GM12878 (cell line): ENCODE results near the gene ATXN7L1. TPM values are rescaled to one million over a fixed set of nuclear protein-coding genes. Genes with fewer than 3 reads are reported as not detected.

Experiments
- ATAC-seq: fragments of 200-7000 bp; cut with Tn5 transposase; 3 replicates; pipeline ENCODE4 v1.9.1; 2020; ENCODE audit warnings: mild to moderate bottlenecking, moderate library complexity
- BruUV-seq: library from RNA; stranded (reverse); fragments of 400-500 nt; replicated peaks from 2 replicates; lab custom pipeline; 2021; lab: Mats Ljungman, UMichigan
- CTCF ChIA-PET: fragments of 300-600 bp; sonication (Branson Sonifier 250); formaldehyde crosslinking; extraction: SDS; loops from one replicate; lab custom pipeline; 2021; ENCODE audit warnings: inconsistent platforms; lab: Yijun Ruan, JAX
- POLR2A ChIA-PET: fragments of 350-600 bp; formaldehyde crosslinking; extraction: SDS; loops from one replicate; lab custom pipeline; 2021; ENCODE audit warnings: inconsistent platforms; lab: Charles Lee
- RAD21 ChIA-PET: fragments of 300-600 bp; sonication (Branson Sonifier 250); formaldehyde crosslinking; loops from one replicate; lab custom pipeline; 2023; ENCODE audit warnings: antibody characterized with exemption; ENCODE audit not compliant: unreplicated experiment; lab: Charles Lee
- SMC1A ChIA-PET: fragments of 300-600 bp; sonication (Branson Sonifier 250); formaldehyde crosslinking; loops from one replicate; lab custom pipeline; 2023; ENCODE audit not compliant: unreplicated experiment, uncharacterized antibody; lab: Charles Lee
- DNase-seq: peaks from one replicate; pipeline ENCODE4 v3.0.0-alpha.2; 2011; ENCODE audit warnings: low read depth, low spot score
- FAIRE-seq: peaks from 3 replicates; lab custom pipeline; 2011; peaks lifted over from hg19 to GRCh38; lab: Jason Lieb, UNC
- H2AFZ ChIP-seq: 2 replicates; pipeline ENCODE4 v1.6.0; 2011; ENCODE audit warnings: low read depth, low read length, control low read depth; ENCODE audit not compliant: control insufficient read depth
- H3K27ac ChIP-seq: 2 replicates; pipeline ENCODE4 v1.5.1; 2011; ENCODE audit warnings: control low read depth; ENCODE audit not compliant: control insufficient read depth, insufficient read depth
- H3K27me3 ChIP-seq, 2 experiments: replicated peaks in 1 of 2; 2 replicates each; pipeline versions ENCODE4 v1.6.0 to v1.6.1; 2011; ENCODE audit warnings: low read length in 1 of 2; ENCODE audit not compliant: control insufficient read depth in 2 of 2, insufficient read depth in 2 of 2
- H3K36me3 ChIP-seq, 2 experiments: 2 replicates each; pipeline ENCODE4 v1.5.1; 2011; ENCODE audit warnings: low read length in 1 of 2; ENCODE audit not compliant: control insufficient read depth in 2 of 2, insufficient read depth in 2 of 2
- H3K4me1 ChIP-seq: 2 replicates; pipeline ENCODE4 v1.6.1; 2011; ENCODE audit warnings: mild to moderate bottlenecking, low read length, moderate library complexity, mixed read lengths; ENCODE audit not compliant: control insufficient read depth, insufficient read depth
- H3K4me2 ChIP-seq: 2 replicates; pipeline ENCODE4 v1.6.0; 2011; ENCODE audit warnings: control low read depth; ENCODE audit not compliant: control insufficient read depth, insufficient read depth
- H3K4me3 ChIP-seq: fragments of 200-600 bp; sonication (generic); 2 replicates; pipeline ENCODE4 v1.5.1; 2016
- H3K79me2 ChIP-seq: 2 replicates; pipeline ENCODE4 v1.6.0; 2011; ENCODE audit warnings: low read length; ENCODE audit not compliant: control insufficient read depth, insufficient read depth
- H3K9ac ChIP-seq: 2 replicates; pipeline ENCODE4 v1.8.0; 2011; ENCODE audit warnings: low read length, control low read depth, mixed read lengths; ENCODE audit not compliant: control insufficient read depth, insufficient read depth
- H3K9me3 ChIP-seq: replicated peaks from 3 replicates; pipeline ENCODE4 v1.5.1; 2011; ENCODE audit warnings: mild to moderate bottlenecking, low read length; ENCODE audit not compliant: control insufficient read depth, insufficient read depth
- H4K20me1 ChIP-seq: 2 replicates; pipeline ENCODE4 v1.6.0; 2011; ENCODE audit not compliant: control insufficient read depth, insufficient read depth
- CTCF ChIP-seq, 3 experiments: IDR thresholded peaks in 2 of 3; conservative IDR thresholded peaks in 1 of 3; 2 replicates each; pipeline ENCODE4 v1.5.1; 2011; ENCODE audit warnings: low read depth in 3 of 3, low read length in 3 of 3, mild to moderate bottlenecking in 3 of 3, control low read depth in 2 of 3, moderate library complexity in 2 of 3, inconsistent platforms in 1 of 3, mixed read lengths in 1 of 3; ENCODE audit not compliant: control insufficient read depth in 2 of 3, insufficient read depth in 1 of 3; ENCODE audit errors: extremely low read depth in 1 of 3
- ETV6 ChIP-seq, 2 experiments: fragments of 450-650 bp in 1 of 2; IDR thresholded peaks in 1 of 2; conservative IDR thresholded peaks in 1 of 2; 2 replicates each; pipeline ENCODE4 v1.6.1; 2014; ENCODE audit warnings: antibody characterized with exemption in 1 of 2, borderline replicate concordance in 1 of 2, low read depth in 1 of 2, mild to moderate bottlenecking in 1 of 2, moderate library complexity in 1 of 2
- HDAC2 ChIP-seq: fragments of 200-600 bp; sonication (generic); IDR thresholded peaks from 2 replicates; pipeline ENCODE4 v1.6.1; 2017
- IRF3 ChIP-seq: fragments of 450-650 bp; IDR thresholded peaks from 2 replicates; pipeline ENCODE4 v1.6.1; 2014; ENCODE audit warnings: mild to moderate bottlenecking
- IRF4 ChIP-seq: IDR thresholded peaks from 2 replicates; pipeline ENCODE4 v1.6.1; 2011; ENCODE audit warnings: low read depth, low read length
- MEF2B ChIP-seq: fragments of 450-650 bp; IDR thresholded peaks from 2 replicates; pipeline ENCODE4 v1.6.1; 2018; ENCODE audit warnings: mild to moderate bottlenecking, moderate library complexity; ENCODE audit not compliant: partially characterized antibody, poor library complexity, severe bottlenecking
- MXI1 ChIP-seq: fragments of 150-350 bp; IDR thresholded peaks from 2 replicates; pipeline ENCODE4 v1.6.1; 2011; ENCODE audit warnings: low read depth, mild to moderate bottlenecking, inconsistent platforms, low read length, improper control_type of control experiment
- NRF1 ChIP-seq: conservative IDR thresholded peaks from 2 replicates; pipeline ENCODE4 v1.6.1; 2011; ENCODE audit warnings: mild to moderate bottlenecking, low read depth, low read length, improper control_type of control experiment
- PAX5 ChIP-seq: IDR thresholded peaks from 2 replicates; pipeline ENCODE4 v1.6.1; 2011; ENCODE audit warnings: low read depth, low read length, borderline replicate concordance
- RFX5 ChIP-seq: IDR thresholded peaks from 2 replicates; pipeline ENCODE4 v1.6.1; 2011; ENCODE audit warnings: low read depth, low read length, improper control_type of control experiment
- SMAD1 ChIP-seq: fragments of 450-650 bp; IDR thresholded peaks from 2 replicates; pipeline ENCODE4 v1.6.1; 2018; ENCODE audit warnings: mild to moderate bottlenecking, low read depth; ENCODE audit not compliant: partially characterized antibody
- SMARCA5 ChIP-seq: fragments of 450-650 bp; IDR thresholded peaks from 2 replicates; pipeline ENCODE4 v1.6.1; 2017; ENCODE audit warnings: mild to moderate bottlenecking
- SMC3 ChIP-seq: IDR thresholded peaks from 2 replicates; pipeline ENCODE4 v1.6.1; 2011; ENCODE audit warnings: low read length, improper control_type of control experiment, borderline replicate concordance
- STAT3 ChIP-seq: IDR thresholded peaks from 2 replicates; pipeline ENCODE4 v1.6.1; 2011; ENCODE audit warnings: low read depth, low read length, improper control_type of control experiment
- TBL1XR1 ChIP-seq: IDR thresholded peaks from 2 replicates; pipeline ENCODE4 v1.6.1; 2012; ENCODE audit warnings: low read depth, low read length, improper control_type of control experiment
- ZBTB11 ChIP-seq: fragments of 450-650 bp; formaldehyde crosslinking; IDR thresholded peaks from 2 replicates; pipeline ENCODE4 v1.5.0; 2022; ENCODE audit warnings: mild to moderate bottlenecking, missing genetic modification characterization
- WGBS: methylation state at CpG from one replicate; pipeline ENCODE4 v1.1.6; 2016; ENCODE audit warnings: low lambda C conversion rate; ENCODE audit not compliant: insufficient replicate concordance, insufficient coverage; ENCODE audit errors: missing lambda C conversion rate; 5-methylcytosine and 5-hydroxymethylcytosine counted together
- in situ Hi-C: fragments of 300-500 bp; cut with MboI; formaldehyde crosslinking; loops from 9 replicates; pipeline ENCODE4 v1.14.3; 2018; ENCODE audit warnings: mixed read lengths
- intact Hi-C: fragments of 100-400 bp; cut with micrococcal nuclease; formaldehyde crosslinking; loops from one replicate; pipeline ENCODE4 v1.14.2; 2022; ENCODE audit not compliant: unreplicated experiment
- polyA plus RNA-seq, 11 experiments: library from polyadenylated mRNA; depleted of rRNA in 4 of 11; unstranded in 6 of 11; stranded (reverse) in 5 of 11; fragments of >200 nt; fragmentation: Nextera tagmentation in 4 of 11; fragmentation: Illumina TruSeq in 1 of 11; extraction: Ambion mirVana in 4 of 11; extraction: Trizol in 1 of 11; gene quantifications; 1 replicate in 1 of 11; 2 replicates in 10 of 11; pipeline versions ENCODE4 v1.2.1 to v1.2.3, GENCODE V29; 2011 to 2016; ENCODE audit warnings: inconsistent platforms in 2 of 11, missing spikeins in 2 of 11, low read depth in 1 of 11
- total RNA-seq, 4 experiments: library from RNA; depleted of rRNA in 3 of 4; stranded (reverse); fragments of >200 nt in 3 of 4; fragmentation: Illumina TruSeq in 1 of 4; extraction: Trizol in 1 of 4; gene quantifications; 2 replicates each; pipeline versions ENCODE4 v1.2.1 to v1.2.3, GENCODE V29; 2013 to 2021

The ATXN7L1 gene
- total and polyA plus RNA-seq, 10 of the 15 experiments (the other 5 are each of a cell fraction or from before 2014, with no cell fraction given) = 0.40 to 2.9 (median 1.2) TPM

- TF ChIP-seq SMC3 (no peak), SMARCA5 (no peak), PAX5 (no peak), STAT3 (no peak), IRF4 (no peak), ZBTB11 (CRISPR knock-in tag) (no peak)
- TF ChIP-seq, all 136 proteins: peak for 0
Observed at GRCh38 chr7:105666324-105666723, 210.1 kb downstream of the ATXN7L1 start (continued).

- Histone ChIP-seq H3K4me3 (no peak overlapping the region), H3K36me3 (no peaks in the 10 kb centered on the region), H3K9me3 (no peaks in the 10 kb centered on the region), H3K27ac (no peak overlapping the region), H4K20me1 (no peaks in the 10 kb centered on the region), H2AFZ (no peak overlapping the region), H3K79me2 (no peaks in the 10 kb centered on the region), H3K9ac (no peak overlapping the region), H3K4me1 (no peaks in the 10 kb centered on the region), H3K4me2 (no peak overlapping the region), H3K27me3 (no peaks in the 10 kb centered on the region; a peak in 1 of 4 replicates)
- intact Hi-C loops = no loop called here
- ChIA-PET RAD21 (no interaction called here), SMC1A (no interaction called here), POLR2A (no interaction called here), CTCF (interaction anchor here (1.4 kb wide), 1 partner anchor 9 kb away, joined by 5 read pairs; no protein-coding TSS in a partner anchor)
- BruUV-seq = no TSS peak
- no peak for DNase-seq
- 78% methylated on average over 7 of the region's 7 CpGs for WGBS
- TF ChIP-seq NRF1 (no peak), RFX5 (no peak), TBL1XR1 (no peak), IRF3 (no peak), HDAC2 (no peak), CTCF (IDR thresholded peaks at IDR 0.05 in 2 of 3, conservative IDR thresholded peaks at IDR 0.05 in 1 of 3; ENCODE audit: control insufficient read depth in 2 of 3, extremely low read depth in 1 of 3, insufficient read depth in 1 of 3, low read depth in 3 of 3, low read length in 3 of 3) (no peak), MEF2B (no peak), SMAD1 (no peak), MXI1 (no peak), ETV6 (conservative IDR thresholded peaks at IDR 0.05 in 1 of 2, IDR thresholded peaks at IDR 0.05 in 1 of 2; ENCODE audit: borderline replicate concordance in 1 of 2, low read depth in 1 of 2) (no peak)
- in situ Hi-C loops = no loop called here
- no peak for FAIRE-seq
- no peak for ATAC-seq
Observed at GRCh38 chr7:105665684-105666083, 210.7 kb downstream of the ATXN7L1 start.
